IPS-11a (cell line): ENCODE results near the gene PNMA6E.
"Not testable (repeated sequence)": the region's sequence is repeated elsewhere in the genome, so short reads cannot be mapped to it uniquely, and the experiment has no call there.

Experiments
- H3K4me3 ChIP-seq: one replicate; pipeline ENCODE4 v1.5.1; 2013; ENCODE audit warnings: low read depth, low read length, control low read depth

The PNMA6E gene

DNA sequence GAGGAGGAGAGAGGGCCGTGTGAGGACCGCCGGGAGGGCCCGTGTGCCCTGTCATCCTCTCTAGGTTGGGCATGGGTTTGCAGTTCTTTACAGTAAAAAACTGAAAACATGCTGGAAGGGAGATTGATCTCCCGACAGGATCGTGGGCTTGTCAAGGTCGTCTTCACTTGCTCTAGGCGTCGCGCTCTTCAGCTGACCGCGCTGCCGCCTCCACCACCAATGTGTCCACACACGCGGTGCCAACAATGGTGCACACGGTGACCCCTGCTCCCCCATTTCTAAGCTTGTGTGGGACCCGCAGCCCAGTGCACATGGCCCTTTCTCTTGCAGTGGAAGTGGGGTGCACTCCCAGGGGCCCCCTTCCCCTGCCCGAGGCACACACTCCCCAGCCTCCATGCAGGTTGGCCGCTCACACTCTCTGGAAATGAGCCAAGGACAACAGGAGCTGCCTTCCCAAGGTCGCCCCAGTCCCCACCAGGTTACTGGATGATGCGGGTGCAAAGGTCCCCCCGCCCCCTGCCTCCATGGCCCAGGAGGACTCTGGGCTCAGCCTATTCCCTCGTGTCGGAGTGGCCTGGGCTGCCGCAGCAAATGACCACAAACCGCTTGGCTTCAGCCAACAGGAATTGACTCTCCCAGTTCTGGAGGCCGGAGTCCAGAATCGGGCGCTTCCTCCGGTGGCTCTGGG, 8.4 kb upstream of the PNMA6E start:
- H3K4me3 ChIP-seq, result no peak overlapping the region

DNA sequence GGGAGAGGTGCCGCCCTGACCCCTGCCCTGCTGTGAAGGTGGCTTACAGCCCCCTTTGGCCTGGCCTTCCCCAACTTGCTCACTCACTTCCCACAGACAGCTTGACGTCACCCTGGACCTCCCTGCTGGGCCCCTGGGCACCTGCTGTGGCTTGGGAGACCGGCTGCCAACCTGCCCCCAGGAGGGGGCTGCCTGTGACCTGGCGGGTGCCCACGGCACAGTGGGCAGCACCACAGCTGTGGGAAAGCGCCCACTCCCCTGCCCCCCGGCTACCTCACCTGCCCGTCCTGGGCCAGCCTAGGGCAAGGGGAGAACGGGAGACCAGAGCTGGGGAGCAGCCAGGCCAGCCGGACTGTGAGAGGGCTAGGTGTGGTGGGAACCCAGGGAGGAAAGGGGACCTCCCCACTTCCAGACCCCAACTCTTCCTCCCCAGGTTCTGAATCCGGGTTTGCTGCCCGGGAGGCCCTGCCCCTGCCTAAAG, 7.8 kb upstream of the PNMA6E start:
- H3K4me3 ChIP-seq, result no peak overlapping the region

DNA sequence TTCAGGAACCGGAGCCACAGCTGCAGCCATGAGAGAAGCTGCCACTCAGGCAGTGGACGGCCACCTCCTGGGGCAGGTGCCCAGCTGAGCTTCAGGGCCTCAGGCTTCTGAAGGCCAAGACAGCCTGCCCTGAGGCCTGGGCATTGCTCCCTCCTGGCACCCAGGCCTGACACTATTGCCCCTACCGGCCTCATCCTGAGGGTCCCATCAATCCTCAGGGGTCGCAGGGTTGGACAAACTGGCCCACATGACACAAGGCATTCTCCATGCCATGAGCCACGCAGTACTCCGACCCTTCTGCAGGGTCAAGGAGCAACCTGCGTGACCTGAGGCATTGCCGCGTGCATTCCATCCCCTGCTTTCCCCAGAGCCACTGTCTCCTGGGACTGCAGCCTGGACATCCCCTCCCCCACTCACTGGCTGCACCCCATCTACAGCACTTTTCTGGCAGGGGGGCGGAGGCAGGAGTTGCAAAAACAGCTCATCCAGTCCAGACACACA, 7.1 kb upstream of the PNMA6E start:
- H3K4me3 ChIP-seq, result no peak overlapping the region

- no peak overlapping the region for H3K4me3 ChIP-seq
These were observed 6.6 kb upstream of the PNMA6E start for GRCh38 chrX:153407736-153408135.

- no peak overlapping the region for H3K4me3 ChIP-seq
These were observed 5.8 kb upstream of the PNMA6E start for GRCh38 chrX:153406903-153407302.

DNA sequence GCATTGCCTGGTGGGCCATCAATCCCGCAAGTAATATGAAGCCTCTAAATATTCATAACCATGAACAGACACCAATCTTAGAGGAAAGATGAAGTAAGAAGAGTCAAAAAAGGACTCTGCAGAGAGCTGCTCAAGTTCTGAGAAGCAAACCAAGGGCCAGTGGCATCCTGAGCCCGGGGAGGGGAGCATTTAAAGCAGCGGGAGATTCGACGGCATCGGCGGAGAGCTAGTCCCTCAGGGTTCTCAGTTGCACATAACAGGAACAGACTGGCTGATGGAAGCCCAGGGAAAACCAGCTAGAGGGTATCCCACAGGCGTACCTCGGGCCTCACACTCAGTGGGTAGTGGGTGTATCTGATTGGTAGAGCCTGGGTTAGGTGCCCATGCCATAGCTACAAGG, 4.9 kb upstream of the PNMA6E start:
- H3K4me3 ChIP-seq, result no peak overlapping the region

GRCh38 chrX:153405426-153405825, 4.3 kb upstream of the PNMA6E start:
- H3K4me3 ChIP-seq, result no peak overlapping the region

- H3K4me3 ChIP-seq, result not testable (repeated sequence)
These were observed 3.2 kb upstream of the PNMA6E start for GRCh38 chrX:153404333-153404732.

- H3K4me3 ChIP-seq, result no peak overlapping the region
These were observed 711 bp downstream of the PNMA6E start for GRCh38 chrX:153400146-153401132.

GRCh38 chrX:153398275-153398960, 2.7 kb downstream of the PNMA6E start:
- no peak overlapping the region for H3K4me3 ChIP-seq

DNA sequence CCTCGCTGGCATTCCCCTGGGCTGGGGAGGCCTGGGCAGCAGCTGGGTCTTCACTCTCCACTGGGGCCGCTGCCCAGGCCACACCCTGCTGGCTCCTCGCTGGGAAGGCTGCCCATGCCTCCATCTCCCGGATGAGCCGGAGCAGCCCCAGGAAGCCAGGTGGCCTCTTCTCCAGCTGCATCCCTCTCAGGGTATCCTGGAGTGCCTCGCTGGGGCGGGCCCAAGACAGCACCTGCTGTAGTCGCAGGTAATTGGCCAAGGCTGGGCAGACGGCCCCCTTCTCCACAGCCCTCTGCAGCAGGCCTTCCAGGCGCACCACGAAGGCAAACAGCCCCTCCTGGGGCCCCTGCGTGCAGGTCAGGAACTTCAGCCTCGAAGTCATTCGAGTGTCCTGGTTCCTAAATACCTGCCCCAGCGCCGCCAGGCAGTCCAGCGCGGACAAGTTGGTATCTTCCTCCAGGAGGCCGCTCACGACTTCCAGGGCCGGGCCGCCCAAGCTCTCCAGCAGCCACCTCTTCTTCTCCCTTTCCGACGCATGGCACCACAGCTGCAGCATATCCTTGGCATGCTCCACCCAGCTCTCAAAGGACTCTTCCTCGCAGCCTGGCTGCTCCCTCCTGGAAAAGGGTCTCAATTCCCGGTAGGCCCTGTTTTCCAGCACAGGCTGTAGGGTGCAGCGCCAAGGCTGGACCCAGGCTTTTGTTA, 3.7 kb downstream of the PNMA6E start:
- no peak overlapping the region for H3K4me3 ChIP-seq

GRCh38 chrX:153396320-153397195, 4.6 kb downstream of the PNMA6E start:
- H3K4me3 ChIP-seq, result no peak overlapping the region

DNA sequence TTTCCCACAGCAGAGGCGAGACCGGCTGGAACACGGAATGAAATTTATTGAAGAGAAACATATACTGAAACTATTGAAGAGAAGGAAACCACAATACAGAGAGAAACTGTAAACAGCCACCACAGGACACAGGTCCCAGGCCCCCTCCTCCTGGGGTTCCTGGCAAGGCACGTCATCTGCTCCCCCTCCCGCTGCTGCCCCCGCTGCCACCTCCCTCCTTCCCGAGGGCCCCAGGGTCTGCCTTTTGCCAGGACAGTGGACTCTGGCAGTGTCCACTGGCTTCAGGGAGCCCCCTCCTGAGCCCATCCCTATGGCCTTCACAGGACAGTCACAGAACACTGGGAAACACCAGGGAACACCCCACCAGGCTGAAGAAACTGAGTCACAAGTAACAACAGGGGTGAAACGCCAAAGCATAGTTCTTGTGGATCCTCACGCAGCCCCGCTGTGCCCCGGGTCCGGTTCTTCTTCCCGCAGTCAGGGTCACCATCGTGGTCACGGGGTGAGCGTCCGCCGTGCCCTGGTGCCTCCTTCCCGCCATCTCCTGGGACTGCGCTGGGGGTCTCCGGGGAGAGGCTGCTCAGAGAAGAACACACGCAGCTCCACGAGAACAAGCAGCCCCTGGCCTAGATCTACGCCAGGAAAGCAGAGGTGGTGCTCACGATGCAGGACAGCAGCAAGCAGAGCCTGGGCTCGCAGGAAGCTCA, 5.4 kb downstream of the PNMA6E start:
- no peak overlapping the region for H3K4me3 ChIP-seq

GRCh38 chrX:153394612-153395011, 6.5 kb downstream of the PNMA6E start:
- no peak overlapping the region for H3K4me3 ChIP-seq

DNA sequence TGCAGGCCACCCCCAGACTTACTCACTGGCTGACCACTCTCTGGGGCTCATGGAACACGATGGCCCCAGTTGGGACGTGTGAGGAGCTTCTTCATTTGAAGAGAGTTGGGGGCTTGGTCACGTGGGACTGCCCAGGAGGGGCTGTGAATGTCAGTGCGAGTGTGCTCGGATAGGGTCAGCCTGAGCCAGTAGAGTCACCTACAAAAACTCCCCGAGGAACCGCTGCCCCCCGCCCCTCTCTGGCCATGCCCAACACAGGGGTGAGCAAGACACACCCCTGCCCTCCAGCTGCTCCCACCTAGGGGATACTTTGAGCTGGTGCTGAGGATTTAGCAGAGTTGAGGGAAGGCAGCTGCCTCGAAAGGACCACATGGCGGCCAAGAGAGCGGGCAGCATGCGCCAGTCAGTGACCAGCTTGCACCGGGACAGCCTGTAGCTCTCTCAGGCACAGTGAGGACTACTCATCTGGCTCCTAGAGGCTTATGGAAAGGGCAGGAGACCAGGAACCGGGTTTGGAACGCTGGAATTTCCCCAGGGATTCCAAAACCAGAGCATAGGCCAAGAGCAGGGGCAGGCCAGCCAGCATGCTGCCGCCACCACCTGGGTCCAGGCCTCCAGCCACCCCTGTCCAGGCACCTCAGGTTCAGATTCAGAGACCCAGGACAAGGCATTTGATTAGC, 8.4 kb downstream of the PNMA6E start:
- H3K4me3 ChIP-seq, result no peak overlapping the region

DNA sequence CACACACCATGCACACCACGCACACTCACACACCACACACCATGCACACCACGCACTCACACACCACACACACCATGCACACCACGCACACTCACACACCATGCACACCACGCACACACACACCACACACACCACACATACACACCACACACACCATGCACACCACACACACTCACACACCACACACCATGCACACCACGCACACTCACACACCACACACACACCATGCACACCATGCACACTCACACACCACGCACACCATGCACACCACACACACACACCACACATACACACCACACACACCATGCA, 11.7 kb downstream of the PNMA6E start:
- not testable (repeated sequence) for H3K4me3 ChIP-seq

DNA sequence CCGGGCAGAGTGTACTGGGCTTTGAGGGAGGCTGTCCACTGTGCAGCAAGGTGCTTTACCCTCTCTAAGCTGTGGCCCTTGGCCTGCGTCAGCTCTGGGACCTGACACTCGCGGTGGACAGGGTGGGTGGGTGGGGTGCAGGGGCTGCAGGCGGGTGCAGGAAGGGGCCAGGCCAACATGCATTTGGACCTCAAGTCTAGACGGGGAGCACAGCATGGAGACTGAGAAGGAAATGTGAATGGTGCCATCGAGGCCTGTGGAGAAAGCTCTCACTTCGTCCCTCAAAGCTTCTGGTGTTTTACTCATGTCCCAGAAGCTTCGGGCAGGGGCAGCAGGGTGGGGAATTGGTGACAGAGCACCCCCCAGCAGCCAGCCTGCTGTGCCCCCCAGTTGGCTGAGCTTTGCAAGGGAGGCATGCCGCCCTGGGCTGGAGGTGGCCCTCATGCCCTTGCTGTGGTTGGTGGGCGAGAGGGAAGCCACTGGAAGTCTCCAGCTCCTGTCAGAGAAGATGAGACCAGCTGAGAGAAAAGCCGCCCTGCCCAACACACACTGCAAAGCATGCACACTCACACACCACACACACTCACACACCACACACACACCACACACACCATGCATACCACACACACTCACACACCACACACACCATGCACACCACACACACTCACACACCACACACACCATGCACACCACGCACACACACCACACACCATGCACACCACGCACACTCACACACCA, 12.3 kb downstream of the PNMA6E start:
- no peak overlapping the region for H3K4me3 ChIP-seq
